Measurements from ENCODE around the gene ODAD4.

DNA sequence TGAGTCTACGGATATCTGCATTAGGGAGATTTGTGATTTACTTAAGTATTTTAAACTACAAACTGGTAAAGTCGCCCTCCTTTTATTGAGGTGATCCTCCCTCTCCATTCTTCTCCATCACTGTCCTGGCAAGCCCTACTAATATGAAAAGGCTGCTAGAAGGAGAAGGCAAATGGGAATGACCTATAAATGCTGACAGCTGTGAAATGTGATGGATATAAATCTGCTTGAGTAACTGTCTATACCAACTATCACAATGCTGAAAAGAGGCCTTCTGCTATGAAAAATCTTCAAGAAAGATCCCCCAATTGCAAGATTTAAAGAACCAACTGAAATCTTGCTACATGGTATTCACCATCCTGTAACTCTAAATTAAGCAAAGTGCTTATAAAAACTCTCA lies 71.3 kb downstream of the ODAD4 start:
- TF ChIP-seq POLR2A (IDR thresholded peaks at IDR 0.05; ENCODE audit: borderline replicate concordance, extremely low read depth, insufficient read depth, insufficient read length) (no peak), ZNF274 (IDR thresholded peaks at IDR 0.05; ENCODE audit: low read depth, low read length) (no peak), EZH2 (IDR thresholded peaks at IDR 0.05) (no peak), SIN3A (IDR thresholded peaks at IDR 0.05; ENCODE audit: low read depth) (no peak), EZH2phosphoT487 (IDR thresholded peaks at IDR 0.05; ENCODE audit: borderline replicate concordance) (no peak), ZFX (IDR thresholded peaks at IDR 0.05) (no peak), REST (IDR thresholded peaks at IDR 0.05; ENCODE audit: low read depth) (no peak)
- TF ChIP-seq, protein P1, sequence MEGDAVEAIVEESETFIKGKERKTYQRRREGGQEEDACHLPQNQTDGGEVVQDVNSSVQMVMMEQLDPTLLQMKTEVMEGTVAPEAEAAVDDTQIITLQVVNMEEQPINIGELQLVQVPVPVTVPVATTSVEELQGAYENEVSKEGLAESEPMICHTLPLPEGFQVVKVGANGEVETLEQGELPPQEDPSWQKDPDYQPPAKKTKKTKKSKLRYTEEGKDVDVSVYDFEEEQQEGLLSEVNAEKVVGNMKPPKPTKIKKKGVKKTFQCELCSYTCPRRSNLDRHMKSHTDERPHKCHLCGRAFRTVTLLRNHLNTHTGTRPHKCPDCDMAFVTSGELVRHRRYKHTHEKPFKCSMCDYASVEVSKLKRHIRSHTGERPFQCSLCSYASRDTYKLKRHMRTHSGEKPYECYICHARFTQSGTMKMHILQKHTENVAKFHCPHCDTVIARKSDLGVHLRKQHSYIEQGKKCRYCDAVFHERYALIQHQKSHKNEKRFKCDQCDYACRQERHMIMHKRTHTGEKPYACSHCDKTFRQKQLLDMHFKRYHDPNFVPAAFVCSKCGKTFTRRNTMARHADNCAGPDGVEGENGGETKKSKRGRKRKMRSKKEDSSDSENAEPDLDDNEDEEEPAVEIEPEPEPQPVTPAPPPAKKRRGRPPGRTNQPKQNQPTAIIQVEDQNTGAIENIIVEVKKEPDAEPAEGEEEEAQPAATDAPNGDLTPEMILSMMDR (IDR thresholded peaks at IDR 0.05 in 2 of 3, conservative IDR thresholded peaks at IDR 0.05 in 1 of 3; ENCODE audit: borderline replicate concordance in 1 of 3, insufficient read depth in 1 of 3, low read depth in 2 of 3, low read length in 2 of 3): no peak
- TF ChIP-seq, protein P2, sequence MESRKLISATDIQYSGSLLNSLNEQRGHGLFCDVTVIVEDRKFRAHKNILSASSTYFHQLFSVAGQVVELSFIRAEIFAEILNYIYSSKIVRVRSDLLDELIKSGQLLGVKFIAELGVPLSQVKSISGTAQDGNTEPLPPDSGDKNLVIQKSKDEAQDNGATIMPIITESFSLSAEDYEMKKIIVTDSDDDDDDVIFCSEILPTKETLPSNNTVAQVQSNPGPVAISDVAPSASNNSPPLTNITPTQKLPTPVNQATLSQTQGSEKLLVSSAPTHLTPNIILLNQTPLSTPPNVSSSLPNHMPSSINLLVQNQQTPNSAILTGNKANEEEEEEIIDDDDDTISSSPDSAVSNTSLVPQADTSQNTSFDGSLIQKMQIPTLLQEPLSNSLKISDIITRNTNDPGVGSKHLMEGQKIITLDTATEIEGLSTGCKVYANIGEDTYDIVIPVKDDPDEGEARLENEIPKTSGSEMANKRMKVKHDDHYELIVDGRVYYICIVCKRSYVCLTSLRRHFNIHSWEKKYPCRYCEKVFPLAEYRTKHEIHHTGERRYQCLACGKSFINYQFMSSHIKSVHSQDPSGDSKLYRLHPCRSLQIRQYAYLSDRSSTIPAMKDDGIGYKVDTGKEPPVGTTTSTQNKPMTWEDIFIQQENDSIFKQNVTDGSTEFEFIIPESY (IDR thresholded peaks at IDR 0.05; ENCODE audit: extremely low read depth, insufficient replicate concordance, low read length): no peak
- TF ChIP-seq, protein P3, sequence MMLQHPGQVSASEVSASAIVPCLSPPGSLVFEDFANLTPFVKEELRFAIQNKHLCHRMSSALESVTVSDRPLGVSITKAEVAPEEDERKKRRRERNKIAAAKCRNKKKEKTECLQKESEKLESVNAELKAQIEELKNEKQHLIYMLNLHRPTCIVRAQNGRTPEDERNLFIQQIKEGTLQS (IDR thresholded peaks at IDR 0.05): no peak
